ENCODE data around the gene ANGPT4. TPM values are rescaled to one million over a fixed set of nuclear protein-coding genes. Genes with fewer than 3 reads are reported as not detected.

Gene ANGPT4
- total and polyA plus RNA-seq, 8 donors = 0.05 to 1.8 (median 0.18) TPM; not detected in 4

DNA sequence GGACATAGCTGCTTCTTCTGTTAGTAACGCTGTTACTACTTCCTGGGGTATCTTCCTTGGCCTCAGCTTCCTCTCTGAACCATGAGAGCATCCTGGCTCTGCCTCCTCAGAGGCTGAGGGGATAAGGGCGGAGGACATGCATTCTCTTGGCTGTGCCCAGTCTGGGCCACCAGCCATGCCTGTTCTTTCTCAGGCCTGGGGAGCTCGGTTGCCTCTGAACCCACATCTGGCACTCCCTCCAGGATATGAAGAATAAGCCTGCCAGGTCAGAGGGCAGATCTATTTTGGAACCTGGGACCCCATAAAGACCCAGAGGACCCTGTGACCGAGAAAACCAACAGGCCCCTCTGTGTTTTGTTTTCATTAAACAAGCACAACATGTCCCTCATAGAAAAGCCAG, 6.6 kb upstream of the ANGPT4 start:
- 44 to 71% (median 57%) methylated on average over 4 of the region's 4 CpGs for WGBS, 5 donors

GRCh38 chr20:921068-921467, 4.9 kb upstream of the ANGPT4 start:
- Histone ChIP-seq H3K9me3 (no peaks in the 10 kb centered on the region), H3K4me1 (no peaks in the 10 kb centered on the region), H3K36me3 (no peaks in the 10 kb centered on the region), H3K27ac (no peak overlapping the region), H3K27me3 (peaks cover 0 to 14% (median 3%) of the 10 kb centered on the region in 3 donors), H3K4me3 (no peak overlapping the region)
- 85 to 97% (median 94%) methylated on average over 5 of the region's 5 CpGs; no CpG with 5 or more reads in 1 of the 5 donors for WGBS, 5 donors
- intact Hi-C loops (cut with DNase I; ENCODE audit: low total_unique reads) = no loop called here
- no peak for DNase-seq
- TF ChIP-seq POLR2AphosphoS5 (IDR thresholded peaks at IDR 0.05) (no peak), EP300 (IDR thresholded peaks at IDR 0.05) (no peak), POLR2A (IDR thresholded peaks at IDR 0.05) (no peak), CTCF (IDR thresholded peaks at IDR 0.05) (no peak)

More for the DNA sequence above, 6.6 kb upstream of the ANGPT4 start:
- no peak for DNase-seq
- Histone ChIP-seq H3K27me3 (peaks cover 0 to 3% (median 0%) of the 10 kb centered on the region in 3 donors), H3K36me3 (no peaks in the 10 kb centered on the region), H3K9me3 (no peaks in the 10 kb centered on the region), H3K27ac (no peak overlapping the region), H3K4me3 (no peak overlapping the region), H3K4me1 (no peaks in the 10 kb centered on the region)
- intact Hi-C loops (cut with DNase I; ENCODE audit: low total_unique reads) = no loop called here
- no peak for TF ChIP-seq POLR2A (IDR thresholded peaks at IDR 0.05)
- no peak for TF ChIP-seq EP300 (IDR thresholded peaks at IDR 0.05)
- no peak for TF ChIP-seq POLR2AphosphoS5 (IDR thresholded peaks at IDR 0.05)

DNA sequence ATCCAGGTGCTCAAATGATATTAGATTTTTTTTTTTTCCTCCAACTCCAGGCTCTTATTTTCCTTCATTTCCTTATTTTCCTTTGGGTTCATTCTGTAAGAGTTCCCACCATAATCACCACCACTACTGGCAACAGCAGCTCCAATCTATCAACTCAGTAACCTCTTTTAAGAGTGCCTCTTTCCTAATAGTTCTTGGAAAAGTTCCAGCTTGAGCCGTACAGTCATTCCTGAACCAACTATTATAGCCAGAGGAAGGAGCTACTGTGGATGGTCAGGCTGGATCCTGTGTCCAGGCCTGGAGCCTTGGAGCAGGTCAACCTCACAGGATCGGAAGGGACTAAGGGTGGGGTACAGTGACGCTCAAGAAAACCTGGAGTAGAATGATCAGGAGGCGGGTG, 4.2 kb upstream of the ANGPT4 start:
- H3K27ac ChIP-seq = no peak overlapping the region
- WGBS, 5 donors = 85 to 95% (median 88%) methylated on average over 4 of the region's 4 CpGs
- no peak overlapping the region for H3K4me3 ChIP-seq
- DNase-seq = no peak
- H3K9me3 ChIP-seq = no peaks in the 10 kb centered on the region
- intact Hi-C loops (cut with DNase I; ENCODE audit: low total_unique reads) = no loop called here
- peaks cover 0 to 22% (median 6%) of the 10 kb centered on the region in 3 donors for H3K27me3 ChIP-seq
- H3K36me3 ChIP-seq = no peaks in the 10 kb centered on the region
- no peak for TF ChIP-seq POLR2A (IDR thresholded peaks at IDR 0.05)
- TF ChIP-seq CTCF (IDR thresholded peaks at IDR 0.05) = no peak
- TF ChIP-seq EP300 (IDR thresholded peaks at IDR 0.05) = no peak
- H3K4me1 ChIP-seq = no peaks in the 10 kb centered on the region

- intact Hi-C loops (cut with DNase I; ENCODE audit: low total_unique reads) = no loop called here
- H3K27me3 ChIP-seq = peaks cover 0 to 26% (median 6%) of the 10 kb centered on the region in 3 donors
- no peak overlapping the region for H3K27ac ChIP-seq
- no peak for DNase-seq
- no peak overlapping the region for H3K4me3 ChIP-seq
- no peaks in the 10 kb centered on the region for H3K36me3 ChIP-seq
- no peaks in the 10 kb centered on the region for H3K4me1 ChIP-seq
- no peaks in the 10 kb centered on the region for H3K9me3 ChIP-seq
- 67 to 72% (median 71%) methylated on average over 5 of the region's 5 CpGs for WGBS, 5 donors
- no peak for TF ChIP-seq POLR2AphosphoS5 (IDR thresholded peaks at IDR 0.05)
Observed at GRCh38 chr20:919491-919916, 3.4 kb upstream of the ANGPT4 start.

GRCh38 chr20:917416-917815, 1.3 kb upstream of the ANGPT4 start:
- WGBS, 5 donors = 50 to 57% (median 53%) methylated on average over 4 of the region's 4 CpGs

More at GRCh38 chr20:917416-917815, 1.3 kb upstream of the ANGPT4 start:
- Histone ChIP-seq H3K36me3 (no peaks in the 10 kb centered on the region), H3K27me3 (peaks cover 0 to 41% (median 6%) of the 10 kb centered on the region in 3 donors), H3K4me1 (no peaks in the 10 kb centered on the region), H3K9me3 (no peaks in the 10 kb centered on the region), H3K27ac (no peak overlapping the region), H3K4me3 (no peak overlapping the region)
- intact Hi-C loops (cut with DNase I; ENCODE audit: low total_unique reads) = no loop called here
- TF ChIP-seq POLR2AphosphoS5 (IDR thresholded peaks at IDR 0.05) = no peak
- TF ChIP-seq CTCF (IDR thresholded peaks at IDR 0.05) = no peak
- TF ChIP-seq EP300 (IDR thresholded peaks at IDR 0.05) = no peak
- no peak for TF ChIP-seq POLR2A (IDR thresholded peaks at IDR 0.05)
- DNase-seq = no peak

Data from stomach (tissue), 9 donors.